K562 (cell line): ENCODE results near the gene POFUT2. TPM values are rescaled to one million over a fixed set of nuclear protein-coding genes. Genes with fewer than 3 reads are reported as not detected.

Experiments used
- CAMTA2 ChIP-seq: fragments of 250-450 bp; sonication (Bioruptor Pico); conservative IDR thresholded peaks from 2 replicates; pipeline ENCODE4 v1.5.1; 2022
- E2F4 ChIP-seq: sonication (generic); formaldehyde crosslinking; IDR thresholded peaks from 2 replicates; pipeline ENCODE4 v1.8.0; 2022; ENCODE audit warnings: mild to moderate bottlenecking, low read depth, missing genetic modification reagents
- MAX ChIP-seq: sonication (generic); formaldehyde crosslinking; IDR thresholded peaks from 2 replicates; pipeline ENCODE4 v1.9.0; 2022; ENCODE audit warnings: mild to moderate bottlenecking, missing genetic modification reagents
- NFXL1 ChIP-seq: fragments of 450-650 bp; formaldehyde crosslinking; IDR thresholded peaks from 2 replicates; pipeline ENCODE4 v1.4.0; 2021; ENCODE audit warnings: mild to moderate bottlenecking
- RBM39 ChIP-seq: fragments of 200-400 bp; formaldehyde crosslinking; optimal IDR thresholded peaks from 2 replicates; pipeline ENCODE3; 2018; ENCODE audit warnings: low read depth, low read length
- USF2 ChIP-seq: sonication (generic); formaldehyde crosslinking; IDR thresholded peaks from 2 replicates; pipeline ENCODE4 v1.5.0; 2020; ENCODE audit warnings: missing genetic modification reagents
- ZBTB33 ChIP-seq: sonication (generic); formaldehyde crosslinking; IDR thresholded peaks from 2 replicates; pipeline ENCODE4 v1.8.1; 2023; ENCODE audit warnings: mild to moderate bottlenecking, missing genetic modification reagents
- ZNF121 ChIP-seq: sonication (generic); formaldehyde crosslinking; conservative IDR thresholded peaks from 2 replicates; pipeline ENCODE4 v1.8.0; 2022; ENCODE audit warnings: missing genetic modification reagents
- polyA plus RNA-seq, 8 experiments: library from polyadenylated mRNA; depleted of rRNA in 4 of 8; stranded (reverse) in 5 of 8; unstranded in 3 of 8; fragments of >200 nt; fragmentation: Nextera tagmentation in 2 of 8; fragmentation: Illumina TruSeq in 1 of 8; extraction: Ambion mirVana in 2 of 8; extraction: Trizol in 1 of 8; gene quantifications; 2 replicates each; pipeline versions ENCODE4 v1.2.1 to v1.2.3, GENCODE V29; 2011 to 2014; ENCODE audit warnings: inconsistent platforms in 1 of 8, missing spikeins in 1 of 8
- total RNA-seq, 7 experiments: library from RNA; depleted of rRNA in 6 of 7; stranded (reverse); fragments of >200 nt in 6 of 7; fragmentation: Illumina TruSeq in 2 of 7; extraction: Trizol in 2 of 7; gene quantifications; 2 replicates each; pipeline versions ENCODE4 v1.2.1 to v1.2.3, GENCODE V29; 2011 to 2021; ENCODE audit warnings: low replicate concordance in 1 of 7
- TF ChIP-seq, protein P1 (sequence below): fragments of 450-650 bp; IDR thresholded peaks from 2 replicates; pipeline ENCODE4 v1.6.1; 2016; ENCODE audit warnings: mild to moderate bottlenecking
- TF ChIP-seq, protein P2 (sequence below): IDR thresholded peaks from 2 replicates; pipeline ENCODE4 v1.6.1; 2011; ENCODE audit not compliant: insufficient read length; ENCODE audit errors: extremely low read depth
- TF ChIP-seq, protein P3 (sequence below): fragments of 450-650 bp; IDR thresholded peaks from 2 replicates; pipeline ENCODE4 v1.6.1; 2016; ENCODE audit warnings: antibody characterized with exemption
- TF ChIP-seq, protein P4 (sequence below), 3 experiments: IDR thresholded peaks in 2 of 3; conservative IDR thresholded peaks in 1 of 3; 2 replicates each; pipeline ENCODE4 v1.5.1; 2011 to 2012; ENCODE audit warnings: low read length in 3 of 3, mild to moderate bottlenecking in 3 of 3, control low read depth in 2 of 3, improper control_type of control experiment in 1 of 3, inconsistent platforms in 1 of 3, low read depth in 1 of 3, mixed read lengths in 1 of 3, moderate library complexity in 1 of 3; ENCODE audit not compliant: insufficient read depth in 2 of 3

Gene POFUT2
- total and polyA plus RNA-seq, 9 of the 15 experiments (the other 6 are each of a cell fraction or from before 2014, with no cell fraction given) = 1.1 to 24.2 (median 11.0) TPM

GRCh38 chr21:45292399-45293219, 4.9 kb upstream of the POFUT2 start (continued):
- TF ChIP-seq ZNF121 (CRISPR knock-in tag) (no peak), E2F4 (CRISPR knock-in tag) (no peak), RBM39 (no peak), MAX (CRISPR knock-in tag) (peak; percentile 60), USF2 (no peak), CAMTA2 (CRISPR knock-in tag) (no peak), NFXL1 (CRISPR knock-in tag) (no peak), ZBTB33 (CRISPR knock-in tag) (peak; percentile 48; the same call in 1 of the 2 replicates)
- TF ChIP-seq, protein P1, sequence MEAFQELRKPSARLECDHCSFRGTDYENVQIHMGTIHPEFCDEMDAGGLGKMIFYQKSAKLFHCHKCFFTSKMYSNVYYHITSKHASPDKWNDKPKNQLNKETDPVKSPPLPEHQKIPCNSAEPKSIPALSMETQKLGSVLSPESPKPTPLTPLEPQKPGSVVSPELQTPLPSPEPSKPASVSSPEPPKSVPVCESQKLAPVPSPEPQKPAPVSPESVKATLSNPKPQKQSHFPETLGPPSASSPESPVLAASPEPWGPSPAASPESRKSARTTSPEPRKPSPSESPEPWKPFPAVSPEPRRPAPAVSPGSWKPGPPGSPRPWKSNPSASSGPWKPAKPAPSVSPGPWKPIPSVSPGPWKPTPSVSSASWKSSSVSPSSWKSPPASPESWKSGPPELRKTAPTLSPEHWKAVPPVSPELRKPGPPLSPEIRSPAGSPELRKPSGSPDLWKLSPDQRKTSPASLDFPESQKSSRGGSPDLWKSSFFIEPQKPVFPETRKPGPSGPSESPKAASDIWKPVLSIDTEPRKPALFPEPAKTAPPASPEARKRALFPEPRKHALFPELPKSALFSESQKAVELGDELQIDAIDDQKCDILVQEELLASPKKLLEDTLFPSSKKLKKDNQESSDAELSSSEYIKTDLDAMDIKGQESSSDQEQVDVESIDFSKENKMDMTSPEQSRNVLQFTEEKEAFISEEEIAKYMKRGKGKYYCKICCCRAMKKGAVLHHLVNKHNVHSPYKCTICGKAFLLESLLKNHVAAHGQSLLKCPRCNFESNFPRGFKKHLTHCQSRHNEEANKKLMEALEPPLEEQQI = no peak
- TF ChIP-seq, protein P2, sequence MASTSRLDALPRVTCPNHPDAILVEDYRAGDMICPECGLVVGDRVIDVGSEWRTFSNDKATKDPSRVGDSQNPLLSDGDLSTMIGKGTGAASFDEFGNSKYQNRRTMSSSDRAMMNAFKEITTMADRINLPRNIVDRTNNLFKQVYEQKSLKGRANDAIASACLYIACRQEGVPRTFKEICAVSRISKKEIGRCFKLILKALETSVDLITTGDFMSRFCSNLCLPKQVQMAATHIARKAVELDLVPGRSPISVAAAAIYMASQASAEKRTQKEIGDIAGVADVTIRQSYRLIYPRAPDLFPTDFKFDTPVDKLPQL = no peak
- TF ChIP-seq, protein P3, sequence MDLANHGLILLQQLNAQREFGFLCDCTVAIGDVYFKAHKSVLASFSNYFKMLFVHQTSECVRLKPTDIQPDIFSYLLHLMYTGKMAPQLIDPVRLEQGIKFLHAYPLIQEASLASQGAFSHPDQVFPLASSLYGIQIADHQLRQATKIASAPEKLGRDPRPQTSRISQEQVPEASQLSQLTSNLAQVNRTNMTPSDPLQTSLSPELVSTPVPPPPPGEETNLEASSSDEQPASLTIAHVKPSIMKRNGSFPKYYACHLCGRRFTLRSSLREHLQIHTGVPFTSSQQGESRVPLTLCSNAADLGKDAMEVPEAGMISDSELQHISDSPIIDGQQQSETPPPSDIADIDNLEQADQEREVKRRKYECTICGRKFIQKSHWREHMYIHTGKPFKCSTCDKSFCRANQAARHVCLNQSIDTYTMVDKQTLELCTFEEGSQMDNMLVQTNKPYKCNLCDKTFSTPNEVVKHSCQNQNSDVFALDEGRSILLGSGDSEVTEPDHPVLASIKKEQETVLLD = no peak
- TF ChIP-seq, protein P4, sequence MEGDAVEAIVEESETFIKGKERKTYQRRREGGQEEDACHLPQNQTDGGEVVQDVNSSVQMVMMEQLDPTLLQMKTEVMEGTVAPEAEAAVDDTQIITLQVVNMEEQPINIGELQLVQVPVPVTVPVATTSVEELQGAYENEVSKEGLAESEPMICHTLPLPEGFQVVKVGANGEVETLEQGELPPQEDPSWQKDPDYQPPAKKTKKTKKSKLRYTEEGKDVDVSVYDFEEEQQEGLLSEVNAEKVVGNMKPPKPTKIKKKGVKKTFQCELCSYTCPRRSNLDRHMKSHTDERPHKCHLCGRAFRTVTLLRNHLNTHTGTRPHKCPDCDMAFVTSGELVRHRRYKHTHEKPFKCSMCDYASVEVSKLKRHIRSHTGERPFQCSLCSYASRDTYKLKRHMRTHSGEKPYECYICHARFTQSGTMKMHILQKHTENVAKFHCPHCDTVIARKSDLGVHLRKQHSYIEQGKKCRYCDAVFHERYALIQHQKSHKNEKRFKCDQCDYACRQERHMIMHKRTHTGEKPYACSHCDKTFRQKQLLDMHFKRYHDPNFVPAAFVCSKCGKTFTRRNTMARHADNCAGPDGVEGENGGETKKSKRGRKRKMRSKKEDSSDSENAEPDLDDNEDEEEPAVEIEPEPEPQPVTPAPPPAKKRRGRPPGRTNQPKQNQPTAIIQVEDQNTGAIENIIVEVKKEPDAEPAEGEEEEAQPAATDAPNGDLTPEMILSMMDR (IDR thresholded peaks at IDR 0.05 in 2 of 3, conservative IDR thresholded peaks at IDR 0.05 in 1 of 3; ENCODE audit: insufficient read depth in 2 of 3, low read depth in 1 of 3, low read length in 3 of 3) = peak; percentile 98 to 99 (median 98)
